GM19438 (cell line): ENCODE data around the gene CNIH2.
"Not testable (repeated sequence)": the region's sequence is repeated elsewhere in the genome, so short reads cannot be mapped to it uniquely, and the experiment has no call there.

Source experiments
- ATAC-seq: cut with Tn5 transposase; IDR thresholded peaks from one replicate; pipeline ENCODE4 v1.9.1; 2021; ENCODE audit warnings: low read depth; ENCODE audit not compliant: unreplicated experiment

CNIH2 gene

GRCh38 chr11:66288671-66289547, 10.9 kb downstream of the CNIH2 start, which contains the start of gene YIF1A:
Gene YIF1A (minus strand): TSS chr11:66289143. CDS start chr11:66288985, 158 bp downstream.
- peak; percentile 90 for ATAC-seq

- peak; percentile 31 for ATAC-seq
These were observed 11.8 kb downstream of the CNIH2 start for GRCh38 chr11:66289548-66290329.

- ATAC-seq: no peak
These were observed 12.3 kb downstream of the CNIH2 start for GRCh38 chr11:66290330-66290621.

- ATAC-seq: no peak
These were observed 13.3 kb downstream of the CNIH2 start for GRCh38 chr11:66291303-66291705.

GRCh38 chr11:66291706-66292542, 13.9 kb downstream of the CNIH2 start, which contains the start of gene TMEM151A:
Gene TMEM151A (plus strand): TSS chr11:66291894. CDS start chr11:66292014, 120 bp downstream.
- no peak for ATAC-seq

- ATAC-seq: no peak
These were observed 14.8 kb downstream of the CNIH2 start for GRCh38 chr11:66292543-66293332.

- ATAC-seq: no peak
These were observed 15.4 kb downstream of the CNIH2 start for GRCh38 chr11:66293352-66293751.

GRCh38 chr11:66293777-66294625, 16.0 kb downstream of the CNIH2 start:
- no peak for ATAC-seq

- ATAC-seq: no peak
These were observed 16.9 kb downstream of the CNIH2 start for GRCh38 chr11:66294626-66295620.

GRCh38 chr11:66297610-66298009, 19.6 kb downstream of the CNIH2 start:
- ATAC-seq: no peak

- ATAC-seq: no peak
These were observed 21.2 kb downstream of the CNIH2 start for GRCh38 chr11:66299186-66299585.

GRCh38 chr11:66302656-66303055, 24.7 kb downstream of the CNIH2 start:
- ATAC-seq: no peak

- ATAC-seq: no peak
These were observed 31.5 kb downstream of the CNIH2 start for GRCh38 chr11:66309475-66309874.

GRCh38 chr11:66310324-66310723, 32.3 kb downstream of the CNIH2 start:
- no peak for ATAC-seq

- ATAC-seq: not testable (repeated sequence)
These were observed 32.9 kb downstream of the CNIH2 start for GRCh38 chr11:66310803-66311440.

- no peak for ATAC-seq
These were observed 33.5 kb downstream of the CNIH2 start for GRCh38 chr11:66311470-66311964.

GRCh38 chr11:66311965-66312548, 34.1 kb downstream of the CNIH2 start:
- ATAC-seq: peak; percentile 74
